Mesenchymal stem cell (in vitro differentiated cells and primary cell): ENCODE results near the gene MYOM1.
"Not testable (repeated sequence)": the region's sequence is repeated elsewhere in the genome, so short reads cannot be mapped to it uniquely, and the experiment has no call there.

Source experiments
- DNase-seq: peaks from one replicate; pipeline ENCODE4 v3.0.0-alpha.2; 2013
- H2AFZ ChIP-seq: one replicate; pipeline ENCODE4 v1.6.1; 2013; ENCODE audit warnings: low read depth, mild to moderate bottlenecking, control low read depth, inconsistent platforms, low read length, moderate library complexity
- H2AK5ac ChIP-seq: 2 replicates; pipeline ENCODE4 v1.6.1; 2013; ENCODE audit warnings: low read length, moderate library complexity, mild to moderate bottlenecking, inconsistent platforms; ENCODE audit not compliant: severe bottlenecking
- H2BK120ac ChIP-seq: one replicate; pipeline ENCODE4 v1.6.1; 2013; ENCODE audit warnings: low read depth, mild to moderate bottlenecking, inconsistent platforms, low read length, moderate library complexity
- H2BK12ac ChIP-seq, 2 experiments: one replicate each; pipeline ENCODE4 v1.6.1; 2013; ENCODE audit warnings: inconsistent platforms in 2 of 2, low read length in 2 of 2, mild to moderate bottlenecking in 2 of 2, moderate library complexity in 2 of 2, control low read depth in 1 of 2
- H2BK15ac ChIP-seq: one replicate; pipeline ENCODE4 v1.6.1; 2013; ENCODE audit warnings: mild to moderate bottlenecking, low read depth, inconsistent platforms; ENCODE audit not compliant: poor library complexity, severe bottlenecking
- H2BK5ac ChIP-seq: 2 replicates; pipeline ENCODE4 v1.6.1; 2013; ENCODE audit warnings: low read depth, mild to moderate bottlenecking, low read length, control low read depth, inconsistent platforms; ENCODE audit not compliant: poor library complexity, severe bottlenecking
- H3K14ac ChIP-seq, 2 experiments: one replicate each; pipeline ENCODE4 v1.6.1; 2013; ENCODE audit warnings: inconsistent platforms in 2 of 2, low read length in 2 of 2, control low read depth in 1 of 2, mild to moderate bottlenecking in 1 of 2, moderate library complexity in 1 of 2
- H3K18ac ChIP-seq, 2 experiments: one replicate each; pipeline ENCODE4 v1.6.1; 2013; ENCODE audit warnings: inconsistent platforms in 2 of 2, low read length in 2 of 2, control low read depth in 1 of 2, low read depth in 1 of 2, mild to moderate bottlenecking in 1 of 2
- H3K23ac ChIP-seq, 2 experiments: one replicate each; pipeline ENCODE4 v1.6.1; 2013; ENCODE audit warnings: inconsistent platforms in 2 of 2, low read length in 2 of 2, mild to moderate bottlenecking in 2 of 2, moderate library complexity in 2 of 2, control low read depth in 1 of 2
- H3K27ac ChIP-seq: 2 replicates; pipeline ENCODE4 v1.5.1; 2013; ENCODE audit warnings: mild to moderate bottlenecking, moderate library complexity, low read length, control low read depth, inconsistent platforms; ENCODE audit not compliant: poor library complexity, severe bottlenecking
- H3K27me3 ChIP-seq, 2 experiments: 2 replicates each; pipeline versions ENCODE4 v1.6.1 to v1.7.0; 2013; ENCODE audit warnings: low read length in 2 of 2, mild to moderate bottlenecking in 2 of 2, moderate library complexity in 2 of 2, control low read depth in 1 of 2, inconsistent platforms in 1 of 2; ENCODE audit not compliant: control insufficient read depth in 1 of 2, insufficient read depth in 1 of 2
- H3K36me3 ChIP-seq, 2 experiments: 2 replicates each; pipeline versions ENCODE4 v1.6.1 to v1.7.0; 2013; ENCODE audit warnings: low read length in 2 of 2, control low read depth in 1 of 2, inconsistent platforms in 1 of 2, low read depth in 1 of 2, mild to moderate bottlenecking in 1 of 2; ENCODE audit not compliant: insufficient read depth in 2 of 2, control insufficient read depth in 1 of 2
- H3K4ac ChIP-seq, 2 experiments: one replicate each; pipeline ENCODE4 v1.6.1; 2013; ENCODE audit warnings: inconsistent platforms in 2 of 2, low read length in 2 of 2, mild to moderate bottlenecking in 2 of 2, moderate library complexity in 2 of 2, control low read depth in 1 of 2, low read depth in 1 of 2
- H3K4me1 ChIP-seq: 2 replicates; pipeline ENCODE4 v1.6.1; 2013; ENCODE audit warnings: low read depth, low read length, control low read depth; ENCODE audit not compliant: control insufficient read depth, insufficient read depth
- H3K4me2 ChIP-seq: 2 replicates; pipeline ENCODE4 v1.6.1; 2013; ENCODE audit warnings: low read length, mild to moderate bottlenecking, inconsistent platforms; ENCODE audit not compliant: poor library complexity, severe bottlenecking
- H3K4me3 ChIP-seq, 2 experiments: 2 replicates each; pipeline versions ENCODE4 v1.5.1 to v1.7.0; 2013; ENCODE audit warnings: low read length in 2 of 2, mild to moderate bottlenecking in 2 of 2, control low read depth in 1 of 2, low read depth in 1 of 2; ENCODE audit not compliant: insufficient read depth in 1 of 2
- H3K79me1 ChIP-seq: replicated peaks from 2 replicates; pipeline ENCODE4 v1.6.1; 2013; ENCODE audit warnings: mild to moderate bottlenecking, control low read depth, low read length, inconsistent platforms; ENCODE audit not compliant: poor library complexity, severe bottlenecking
- H3K9ac ChIP-seq: 2 replicates; pipeline ENCODE4 v1.7.0; 2013; ENCODE audit warnings: mild to moderate bottlenecking, low read length, moderate library complexity
- H3K9me3 ChIP-seq: 2 replicates; pipeline ENCODE4 v1.7.0; 2013; ENCODE audit warnings: mild to moderate bottlenecking, low read length; ENCODE audit not compliant: control insufficient read depth
- H4K8ac ChIP-seq: one replicate; pipeline ENCODE4 v1.6.1; 2013; ENCODE audit warnings: inconsistent platforms, mild to moderate bottlenecking, low read length, moderate library complexity
- H4K91ac ChIP-seq: one replicate; pipeline ENCODE4 v1.6.1; 2013; ENCODE audit warnings: mild to moderate bottlenecking, low read length, inconsistent platforms
- WGBS: methylation state at CpG from one replicate; pipeline ENCODE4 v1.1.7; 2013; ENCODE audit warnings: mixed read lengths; 5-methylcytosine and 5-hydroxymethylcytosine counted together

The MYOM1 gene

GRCh38 chr18:3207565-3207964, 12.2 kb downstream of the MYOM1 start:
- Histone ChIP-seq H3K4me3 (no peak overlapping the region), H3K4me2 (no peak overlapping the region), H2BK12ac (no peak overlapping the region), H2BK120ac (no peak overlapping the region), H2AK5ac (no peak overlapping the region), H4K91ac (no peak overlapping the region), H3K14ac (no peak overlapping the region), H3K9me3 (peaks cover 32% of the 10 kb centered on the region), H3K23ac (no peak overlapping the region), H3K4me1 (peaks cover 3% of the 10 kb centered on the region), H3K27me3 (no peaks in the 10 kb centered on the region), H3K36me3 (no peaks in the 10 kb centered on the region), H4K8ac (no peak overlapping the region), H2BK5ac (no peak overlapping the region), H3K27ac (no peak overlapping the region), H3K18ac (no peak overlapping the region), H2AFZ (no peak overlapping the region), H3K4ac (no peak overlapping the region), H3K9ac (no peak overlapping the region), H3K79me1 (no peaks in the 10 kb centered on the region), H2BK15ac (no peak overlapping the region)
- 75% methylated on average over 2 of the region's 2 CpGs for WGBS
- DNase-seq, result no peak

- no peak overlapping the region for H4K91ac ChIP-seq
- no peak overlapping the region for H4K8ac ChIP-seq
- H3K36me3 ChIP-seq, result no peaks in the 10 kb centered on the region
- peaks cover 38% of the 10 kb centered on the region for H3K9me3 ChIP-seq
- no peak for DNase-seq
- no peak overlapping the region for H3K14ac ChIP-seq
- H3K27ac ChIP-seq, result no peak overlapping the region
- no peak overlapping the region for H3K4me3 ChIP-seq
- H3K4me2 ChIP-seq, result no peak overlapping the region
- no peak overlapping the region for H2AK5ac ChIP-seq
- H2AFZ ChIP-seq, result no peak overlapping the region
- no peak overlapping the region for H2BK12ac ChIP-seq
- H3K4me1 ChIP-seq, result peaks cover 3% of the 10 kb centered on the region
- no peak overlapping the region for H3K9ac ChIP-seq
- H3K18ac ChIP-seq, result no peak overlapping the region
- no peaks in the 10 kb centered on the region for H3K27me3 ChIP-seq
- no peak overlapping the region for H2BK5ac ChIP-seq
- H2BK15ac ChIP-seq, result no peak overlapping the region
- no peaks in the 10 kb centered on the region for H3K79me1 ChIP-seq
- H2BK120ac ChIP-seq, result no peak overlapping the region
- no peak overlapping the region for H3K23ac ChIP-seq
- H3K4ac ChIP-seq, result no peak overlapping the region
Observed at GRCh38 chr18:3205239-3205638, 14.5 kb downstream of the MYOM1 start.

GRCh38 chr18:3199942-3200645, 19.7 kb downstream of the MYOM1 start:
- no peak overlapping the region for H3K27ac ChIP-seq
- no peak overlapping the region for H3K4me2 ChIP-seq
- WGBS, result 73% methylated on average over 1 of the region's 2 CpGs
- H3K9me3 ChIP-seq, result peaks cover 32% of the 10 kb centered on the region
- no peak overlapping the region for H3K23ac ChIP-seq
- H3K9ac ChIP-seq, result no peak overlapping the region
- no peak overlapping the region for H2BK12ac ChIP-seq
- H2BK15ac ChIP-seq, result no peak overlapping the region
- no peaks in the 10 kb centered on the region for H3K27me3 ChIP-seq
- no peak overlapping the region for H3K14ac ChIP-seq
- H3K79me1 ChIP-seq, result no peaks in the 10 kb centered on the region
- no peaks in the 10 kb centered on the region for H3K36me3 ChIP-seq
- no peak overlapping the region for H2AK5ac ChIP-seq
- H3K4ac ChIP-seq, result no peak overlapping the region
- H2BK120ac ChIP-seq, result no peak overlapping the region
- no peak overlapping the region for H2BK5ac ChIP-seq
- no peak overlapping the region for H4K91ac ChIP-seq
- H3K4me3 ChIP-seq, result no peak overlapping the region
- H3K4me1 ChIP-seq, result no peaks in the 10 kb centered on the region
- no peak overlapping the region for H3K18ac ChIP-seq
- H2AFZ ChIP-seq, result no peak overlapping the region
- DNase-seq, result no peak
- H4K8ac ChIP-seq, result no peak overlapping the region

DNA sequence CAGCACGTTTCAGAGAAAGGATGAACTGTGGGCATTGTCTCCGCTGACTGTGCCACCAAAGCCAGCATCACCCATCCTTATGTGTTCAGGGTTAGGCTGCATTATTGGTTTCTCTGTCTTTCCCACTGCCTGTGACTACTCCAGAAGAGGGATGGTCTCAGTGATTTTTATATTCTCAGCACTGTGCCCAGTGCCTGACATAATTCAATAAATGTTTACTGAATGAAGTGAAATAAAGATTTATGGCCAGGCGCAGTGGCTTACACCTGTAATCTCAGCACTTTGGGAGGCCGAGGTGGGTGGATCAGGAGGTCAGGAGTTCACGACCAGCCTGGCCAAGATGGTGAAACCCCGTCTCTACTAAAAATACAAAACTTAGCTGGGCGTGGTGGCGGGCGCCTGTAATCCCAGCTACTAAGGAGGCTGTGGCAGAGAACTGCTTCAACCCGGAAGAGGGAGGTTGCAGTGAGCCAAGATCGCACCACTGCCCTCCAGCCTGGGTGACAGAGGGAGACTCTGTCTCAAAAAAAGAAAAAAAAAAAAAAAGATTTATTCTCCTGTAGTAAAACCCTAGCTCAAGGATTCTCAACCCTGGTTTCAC, 21.4 kb downstream of the MYOM1 start:
- H2BK120ac ChIP-seq, H2AFZ ChIP-seq, H2BK15ac ChIP-seq, H3K36me3 ChIP-seq, H3K18ac ChIP-seq, H3K4me1 ChIP-seq, H3K4ac ChIP-seq, H2AK5ac ChIP-seq, H4K8ac ChIP-seq, H4K91ac ChIP-seq, H3K14ac ChIP-seq, H3K27me3 ChIP-seq, H3K4me3 ChIP-seq, H3K27ac ChIP-seq, H3K9ac ChIP-seq, H2BK5ac ChIP-seq, H3K23ac ChIP-seq, H3K4me2 ChIP-seq, H2BK12ac ChIP-seq, DNase-seq, H3K79me1 ChIP-seq: not testable (repeated sequence)
- H3K9me3 ChIP-seq, result peaks cover 14% of the 10 kb centered on the region
- 91% methylated on average over 9 of the region's 11 CpGs for WGBS
